ENCODE data around the gene MAN1C1.
A peak's percentile ranks its signal among the peaks of the same experiment; 100 is the strongest.

DNA sequence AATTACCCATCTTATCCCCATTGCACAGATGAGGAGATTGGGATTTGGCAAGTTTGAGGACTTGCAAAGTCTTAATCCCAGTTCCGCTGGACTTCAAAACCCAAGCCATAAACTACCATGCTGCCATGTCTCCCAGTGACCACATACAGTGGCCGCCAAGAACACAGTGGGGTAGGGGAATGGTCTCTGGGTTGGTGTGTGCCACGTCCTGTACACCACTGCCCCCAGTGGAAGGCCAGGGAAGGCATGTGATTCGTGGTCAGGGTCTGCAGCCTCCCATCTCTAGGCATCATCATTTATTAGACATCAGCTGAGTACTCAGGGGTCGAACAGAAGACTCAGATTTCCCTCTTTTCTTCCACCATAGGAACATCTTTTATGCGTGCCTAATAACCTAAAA is 76.0 kb downstream of the MAN1C1 start:
- TF ChIP-seq CTCF (conservative IDR thresholded peaks at IDR 0.05) = peak; percentile 46
- no peak for TF ChIP-seq ZFX (IDR thresholded peaks at IDR 0.05)

Data from C4-2B (cell line).